GM18517 (cell line): ENCODE measurements around the gene DBF4.
"Not testable (repeated sequence)": the region's sequence is repeated elsewhere in the genome, so short reads cannot be mapped to it uniquely, and the experiment has no call there.

Source experiments
- ATAC-seq: cut with Tn5 transposase; IDR thresholded peaks from one replicate; pipeline ENCODE4 v1.9.1; 2021; ENCODE audit warnings: mild to moderate bottlenecking, moderate library complexity; ENCODE audit not compliant: unreplicated experiment

Gene DBF4

DNA sequence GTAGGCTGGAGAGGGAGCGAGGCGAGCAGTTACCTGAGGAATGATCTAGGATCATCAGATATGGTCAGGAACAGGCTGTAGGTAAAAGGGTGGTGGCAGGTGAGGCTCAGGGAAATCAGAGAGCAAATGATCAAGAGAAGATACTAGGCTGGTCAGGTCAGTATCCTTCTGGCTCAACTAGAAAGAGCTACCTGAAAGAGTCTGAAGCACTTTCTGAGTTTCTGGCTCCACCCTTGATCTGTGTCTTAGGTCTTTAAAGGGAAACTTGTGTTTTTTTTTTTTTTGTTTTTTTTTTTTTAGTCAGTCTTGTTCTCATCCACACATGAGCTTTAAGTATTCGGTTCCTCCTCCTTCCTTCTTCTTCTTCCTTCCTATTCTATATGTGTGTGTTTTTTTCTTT, 68.3 kb downstream of the DBF4 start:
- ATAC-seq, result no peak

DNA sequence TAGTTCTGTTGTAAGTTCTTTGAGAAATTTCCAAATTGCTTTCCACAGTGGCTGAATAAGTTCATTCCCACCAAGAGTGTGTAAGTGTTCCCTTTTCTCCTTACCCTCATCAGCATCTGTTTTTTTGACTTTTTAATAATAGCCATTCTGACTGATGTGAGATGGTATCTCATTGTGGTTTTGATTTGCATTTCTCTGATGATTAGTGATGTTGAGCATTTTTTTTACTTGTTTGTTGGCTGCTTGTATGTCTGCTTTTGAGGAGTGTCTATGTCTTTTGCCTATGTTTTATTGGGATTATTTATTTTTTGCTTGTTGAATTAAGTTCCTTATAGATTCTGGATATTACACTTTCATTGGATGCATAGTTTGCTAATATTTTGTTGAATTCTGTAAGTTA, 69.6 kb downstream of the DBF4 start:
- ATAC-seq, result not testable (repeated sequence)

- ATAC-seq, result no peak
Observed at GRCh38 chr7:87948371-87948770, 72.1 kb downstream of the DBF4 start.
